GM19463 (cell line): ENCODE results near the gene CYBA.
"Not testable (repeated sequence)": the region's sequence is repeated elsewhere in the genome, so short reads cannot be mapped to it uniquely, and the experiment has no call there.

Source experiments
- ATAC-seq: cut with Tn5 transposase; IDR thresholded peaks from one replicate; pipeline ENCODE4 v1.9.1; 2021; ENCODE audit warnings: mild to moderate bottlenecking, moderate library complexity; ENCODE audit not compliant: unreplicated experiment

CYBA gene

GRCh38 chr16:88686439-88687253, 35.8 kb upstream of the CYBA start, which contains the start of gene SNAI3:
TSS of gene SNAI3 (minus strand) at chr16:88686507. CDS start at chr16:88686406, 101 bp downstream.
- ATAC-seq: peak; percentile 69

- ATAC-seq: peak; percentile 13
Measured at GRCh38 chr16:88686062-88686438, 35.2 kb upstream of the CYBA start.

GRCh38 chr16:88685156-88686061, 34.6 kb upstream of the CYBA start:
- no peak for ATAC-seq

GRCh38 chr16:88684569-88685155, 33.8 kb upstream of the CYBA start:
- no peak for ATAC-seq

GRCh38 chr16:88681709-88682451, 31.0 kb upstream of the CYBA start:
- ATAC-seq: peak; percentile 66

GRCh38 chr16:88681084-88681680, 30.3 kb upstream of the CYBA start:
- no peak for ATAC-seq

- ATAC-seq: no peak
Measured at GRCh38 chr16:88680554-88681083, 29.8 kb upstream of the CYBA start.

- no peak for ATAC-seq
Measured at GRCh38 chr16:88678224-88678979, 27.5 kb upstream of the CYBA start.

- no peak for ATAC-seq
Measured at GRCh38 chr16:88677721-88678120, 26.9 kb upstream of the CYBA start.

GRCh38 chr16:88676502-88677242, 25.8 kb upstream of the CYBA start:
- ATAC-seq: no peak

GRCh38 chr16:88673716-88674379, 23.0 kb upstream of the CYBA start:
- no peak for ATAC-seq

- no peak for ATAC-seq
Measured at GRCh38 chr16:88672776-88673175, 21.9 kb upstream of the CYBA start.

GRCh38 chr16:88671806-88672205, 21.0 kb upstream of the CYBA start:
- no peak for ATAC-seq

GRCh38 chr16:88669980-88670379, 19.1 kb upstream of the CYBA start:
- ATAC-seq: no peak

- not testable (repeated sequence) for ATAC-seq
Measured at GRCh38 chr16:88669493-88669892, 18.6 kb upstream of the CYBA start.

GRCh38 chr16:88667461-88667860, 16.6 kb upstream of the CYBA start:
- no peak for ATAC-seq

- no peak for ATAC-seq
Measured at GRCh38 chr16:88665570-88665969, 14.7 kb upstream of the CYBA start.

GRCh38 chr16:88665148-88665547, 14.3 kb upstream of the CYBA start:
- ATAC-seq: no peak
